SK-N-SH treated with all-trans-retinoic acid at 6 μM for 48 hours (cell line): ENCODE data around the gene UPK3A.
A peak's percentile ranks its signal among the peaks of the same experiment; 100 is the strongest.

ENCODE experiments used
- ATAC-seq: fragments of 200-7000 bp; cut with Tn5 transposase; 3 replicates; pipeline ENCODE4 v1.9.1; 2020; ENCODE audit warnings: mild to moderate bottlenecking, moderate library complexity
- ARNTL ChIP-seq: fragments of 450-650 bp; formaldehyde crosslinking; IDR thresholded peaks from 2 replicates; pipeline ENCODE4 v1.5.0; 2020; ENCODE audit warnings: low read depth, mild to moderate bottlenecking, moderate library complexity, borderline replicate concordance
- BACH2 ChIP-seq: fragments of 250-450 bp; sonication (Bioruptor Pico); IDR thresholded peaks from 2 replicates; pipeline ENCODE4 v1.9.0; 2021; ENCODE audit warnings: mild to moderate bottlenecking, borderline replicate concordance
- ESRRG ChIP-seq: fragments of 250-450 bp; sonication (Bioruptor Pico); IDR thresholded peaks from 2 replicates; pipeline ENCODE4 v1.6.1; 2021; ENCODE audit warnings: mild to moderate bottlenecking
- GLIS3 ChIP-seq: fragments of 250-450 bp; sonication (Bioruptor Pico); IDR thresholded peaks from 2 replicates; pipeline ENCODE4 v1.5.0; 2020; ENCODE audit warnings: mild to moderate bottlenecking, moderate library complexity
- ISL1 ChIP-seq: fragments of 250-450 bp; sonication (Bioruptor Pico); IDR thresholded peaks from 2 replicates; pipeline ENCODE4 v2.1.2; 2022; ENCODE audit warnings: mild to moderate bottlenecking, moderate library complexity
- PPARA ChIP-seq: fragments of 250-450 bp; sonication (Bioruptor Pico); IDR thresholded peaks from 2 replicates; pipeline ENCODE4 v1.5.0; 2020; ENCODE audit warnings: mild to moderate bottlenecking, borderline replicate concordance
- RARB ChIP-seq: fragments of 250-450 bp; sonication (Bioruptor Pico); IDR thresholded peaks from 2 replicates; pipeline ENCODE4 v1.8.0; 2021; ENCODE audit warnings: mild to moderate bottlenecking, moderate library complexity
- SNAI2 ChIP-seq: fragments of 250-450 bp; sonication (Bioruptor Pico); IDR thresholded peaks from 2 replicates; pipeline ENCODE4 v1.5.0; 2020; ENCODE audit warnings: mild to moderate bottlenecking, moderate library complexity
- TCF4 ChIP-seq: fragments of 250-450 bp; sonication (Bioruptor Pico); IDR thresholded peaks from 2 replicates; pipeline ENCODE4 v1.8.0; 2021; ENCODE audit warnings: mild to moderate bottlenecking, moderate library complexity, borderline replicate concordance
- TOX ChIP-seq: fragments of 250-450 bp; sonication (Bioruptor Pico); IDR thresholded peaks from 2 replicates; pipeline ENCODE4 v1.8.0; 2021; ENCODE audit warnings: mild to moderate bottlenecking, moderate library complexity, borderline replicate concordance
- ZFP3 ChIP-seq: fragments of 250-450 bp; sonication (Bioruptor Pico); IDR thresholded peaks from 2 replicates; pipeline ENCODE4 v1.5.0; 2020; ENCODE audit warnings: mild to moderate bottlenecking, moderate library complexity
- ZFP30 ChIP-seq: fragments of 450-650 bp; formaldehyde crosslinking; IDR thresholded peaks from 2 replicates; pipeline ENCODE4 v1.5.0; 2022; ENCODE audit warnings: mild to moderate bottlenecking, moderate library complexity
- ZNF70 ChIP-seq: fragments of 450-650 bp; formaldehyde crosslinking; IDR thresholded peaks from 2 replicates; pipeline ENCODE4 v1.5.0; 2020; ENCODE audit warnings: mild to moderate bottlenecking, moderate library complexity
- ZNF8 ChIP-seq: fragments of 450-650 bp; formaldehyde crosslinking; IDR thresholded peaks from 2 replicates; pipeline ENCODE4 v1.5.0; 2020; ENCODE audit warnings: mild to moderate bottlenecking, moderate library complexity
- TF ChIP-seq, protein P1 (sequence below): fragments of 250-450 bp; sonication (Bioruptor Pico); IDR thresholded peaks from 2 replicates; pipeline ENCODE4 v1.8.0; 2021; ENCODE audit warnings: low read depth, mild to moderate bottlenecking, moderate library complexity, borderline replicate concordance
- TF ChIP-seq, protein P2 (sequence below): fragments of 250-450 bp; sonication (Bioruptor Pico); IDR thresholded peaks from 2 replicates; pipeline ENCODE4 v1.5.0; 2020; ENCODE audit warnings: mild to moderate bottlenecking, moderate library complexity
- TF ChIP-seq, protein P3 (sequence below): fragments of 250-450 bp; sonication (Bioruptor Pico); IDR thresholded peaks from 2 replicates; pipeline ENCODE4 v1.5.1; 2021; ENCODE audit warnings: mild to moderate bottlenecking, moderate library complexity
- TF ChIP-seq, protein P4 (sequence below): fragments of 250-450 bp; sonication (Bioruptor Pico); IDR thresholded peaks from 2 replicates; pipeline ENCODE4 v1.5.1; 2020; ENCODE audit warnings: low read depth, mild to moderate bottlenecking, moderate library complexity

The UPK3A gene

DNA sequence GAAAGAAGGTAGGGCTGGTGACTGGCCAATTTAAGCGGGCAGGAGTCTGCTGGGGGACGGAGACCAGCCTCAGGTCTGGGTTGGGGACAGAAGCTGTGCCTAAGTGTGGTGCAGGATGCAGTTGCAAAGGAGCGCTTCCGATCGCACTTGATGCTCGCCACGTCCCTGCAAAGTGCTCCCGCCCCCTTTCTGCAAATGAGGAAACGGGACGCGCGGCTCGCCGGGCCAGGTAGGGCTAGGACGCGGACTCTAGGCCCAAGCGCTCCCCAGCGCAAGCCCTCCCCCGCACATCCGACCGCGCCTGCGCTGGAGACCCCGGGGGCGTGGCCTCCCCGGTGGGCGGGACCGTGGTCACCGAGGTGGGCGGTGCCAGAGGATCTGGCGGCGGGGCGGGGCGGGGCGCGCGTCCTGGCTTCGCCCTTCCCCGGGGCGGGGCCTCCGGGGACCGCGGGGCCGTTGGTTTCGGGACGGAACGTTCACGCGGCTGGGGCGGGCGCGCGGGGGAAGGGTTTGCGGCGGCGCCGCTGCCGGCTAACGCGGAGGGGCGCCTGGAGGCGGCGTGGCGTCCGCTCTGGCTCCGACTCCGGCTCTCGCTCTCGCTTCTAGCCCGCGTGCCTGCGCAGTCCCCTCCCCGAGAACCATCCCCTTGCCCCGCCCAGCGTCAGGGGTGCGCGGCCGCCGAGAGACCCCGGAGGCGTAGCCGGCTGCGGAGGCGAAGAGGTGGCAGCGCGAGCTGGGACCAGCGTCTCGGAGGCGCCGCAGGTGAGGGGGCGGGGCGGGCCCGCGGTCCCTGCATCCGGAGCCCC is 24.9 kb downstream of the UPK3A start, which contains the start of gene FAM118A:
Gene FAM118A, plus strand, starts transcription at position 513 of the 806 bp plus-strand sequence. CDS start 12,446 bp downstream, outside the sequence.
- ATAC-seq = peak; percentile 91

DNA sequence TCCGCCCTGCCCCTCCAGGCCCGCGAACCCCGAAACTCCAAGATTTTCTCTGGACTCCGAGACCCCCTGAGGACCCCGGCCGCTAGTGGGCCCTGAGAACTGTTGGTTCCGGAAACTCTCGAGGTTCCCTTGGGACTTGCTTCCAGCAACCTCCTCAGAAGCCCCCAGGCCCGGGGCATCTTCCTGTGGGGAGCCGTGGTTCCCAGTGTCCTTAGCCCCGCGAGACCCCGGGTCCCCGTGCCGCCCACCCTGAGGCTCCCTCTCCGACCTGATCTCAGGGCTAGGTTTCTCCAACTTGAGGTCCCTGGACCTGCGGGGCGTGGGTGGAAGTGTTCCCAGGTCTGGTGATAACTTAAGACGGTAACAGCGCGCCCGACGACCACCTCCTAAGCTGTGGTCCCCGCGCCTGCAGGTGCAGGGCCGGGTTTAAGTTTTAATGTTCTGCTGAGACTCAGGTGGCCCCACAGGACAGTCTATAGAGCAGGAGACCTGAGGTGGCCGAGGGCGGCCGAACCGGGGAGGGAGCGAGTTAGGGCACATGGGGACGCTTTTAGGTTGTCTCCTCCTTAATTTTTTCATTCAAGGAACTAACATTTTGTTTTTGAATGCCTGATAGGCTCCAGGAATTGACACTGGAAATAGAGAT is 25.7 kb downstream of the UPK3A start:
- ATAC-seq = no peak; the same call in 2 of the 3 replicates
- TF ChIP-seq TCF4 (CRISPR knock-in tag) = no peak

More for the DNA sequence above, 24.9 kb downstream of the UPK3A start, which contains the start of gene FAM118A:
- TF ChIP-seq ZNF70 (CRISPR knock-in tag) (peak; percentile 13; the same call in 1 of the 2 replicates), RARB (no peak), ZFP30 (CRISPR knock-in tag) (no peak)
- TF ChIP-seq, protein P1, sequence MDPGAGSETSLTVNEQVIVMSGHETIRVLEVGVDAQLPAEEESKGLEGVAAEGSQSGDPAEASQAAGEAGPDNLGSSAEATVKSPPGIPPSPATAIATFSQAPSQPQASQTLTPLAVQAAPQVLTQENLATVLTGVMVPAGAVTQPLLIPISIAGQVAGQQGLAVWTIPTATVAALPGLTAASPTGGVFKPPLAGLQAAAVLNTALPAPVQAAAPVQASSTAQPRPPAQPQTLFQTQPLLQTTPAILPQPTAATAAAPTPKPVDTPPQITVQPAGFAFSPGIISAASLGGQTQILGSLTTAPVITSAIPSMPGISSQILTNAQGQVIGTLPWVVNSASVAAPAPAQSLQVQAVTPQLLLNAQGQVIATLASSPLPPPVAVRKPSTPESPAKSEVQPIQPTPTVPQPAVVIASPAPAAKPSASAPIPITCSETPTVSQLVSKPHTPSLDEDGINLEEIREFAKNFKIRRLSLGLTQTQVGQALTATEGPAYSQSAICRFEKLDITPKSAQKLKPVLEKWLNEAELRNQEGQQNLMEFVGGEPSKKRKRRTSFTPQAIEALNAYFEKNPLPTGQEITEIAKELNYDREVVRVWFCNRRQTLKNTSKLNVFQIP (CRISPR knock-in tag) = no peak
- TF ChIP-seq, protein P2, sequence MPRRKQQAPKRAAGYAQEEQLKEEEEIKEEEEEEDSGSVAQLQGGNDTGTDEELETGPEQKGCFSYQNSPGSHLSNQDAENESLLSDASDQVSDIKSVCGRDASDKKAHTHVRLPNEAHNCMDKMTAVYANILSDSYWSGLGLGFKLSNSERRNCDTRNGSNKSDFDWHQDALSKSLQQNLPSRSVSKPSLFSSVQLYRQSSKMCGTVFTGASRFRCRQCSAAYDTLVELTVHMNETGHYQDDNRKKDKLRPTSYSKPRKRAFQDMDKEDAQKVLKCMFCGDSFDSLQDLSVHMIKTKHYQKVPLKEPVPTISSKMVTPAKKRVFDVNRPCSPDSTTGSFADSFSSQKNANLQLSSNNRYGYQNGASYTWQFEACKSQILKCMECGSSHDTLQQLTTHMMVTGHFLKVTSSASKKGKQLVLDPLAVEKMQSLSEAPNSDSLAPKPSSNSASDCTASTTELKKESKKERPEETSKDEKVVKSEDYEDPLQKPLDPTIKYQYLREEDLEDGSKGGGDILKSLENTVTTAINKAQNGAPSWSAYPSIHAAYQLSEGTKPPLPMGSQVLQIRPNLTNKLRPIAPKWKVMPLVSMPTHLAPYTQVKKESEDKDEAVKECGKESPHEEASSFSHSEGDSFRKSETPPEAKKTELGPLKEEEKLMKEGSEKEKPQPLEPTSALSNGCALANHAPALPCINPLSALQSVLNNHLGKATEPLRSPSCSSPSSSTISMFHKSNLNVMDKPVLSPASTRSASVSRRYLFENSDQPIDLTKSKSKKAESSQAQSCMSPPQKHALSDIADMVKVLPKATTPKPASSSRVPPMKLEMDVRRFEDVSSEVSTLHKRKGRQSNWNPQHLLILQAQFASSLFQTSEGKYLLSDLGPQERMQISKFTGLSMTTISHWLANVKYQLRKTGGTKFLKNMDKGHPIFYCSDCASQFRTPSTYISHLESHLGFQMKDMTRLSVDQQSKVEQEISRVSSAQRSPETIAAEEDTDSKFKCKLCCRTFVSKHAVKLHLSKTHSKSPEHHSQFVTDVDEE (CRISPR knock-in tag) = 0 out of 2 replicates have a peak, but pooled peaks have one; percentile 20
- TF ChIP-seq, protein P3, sequence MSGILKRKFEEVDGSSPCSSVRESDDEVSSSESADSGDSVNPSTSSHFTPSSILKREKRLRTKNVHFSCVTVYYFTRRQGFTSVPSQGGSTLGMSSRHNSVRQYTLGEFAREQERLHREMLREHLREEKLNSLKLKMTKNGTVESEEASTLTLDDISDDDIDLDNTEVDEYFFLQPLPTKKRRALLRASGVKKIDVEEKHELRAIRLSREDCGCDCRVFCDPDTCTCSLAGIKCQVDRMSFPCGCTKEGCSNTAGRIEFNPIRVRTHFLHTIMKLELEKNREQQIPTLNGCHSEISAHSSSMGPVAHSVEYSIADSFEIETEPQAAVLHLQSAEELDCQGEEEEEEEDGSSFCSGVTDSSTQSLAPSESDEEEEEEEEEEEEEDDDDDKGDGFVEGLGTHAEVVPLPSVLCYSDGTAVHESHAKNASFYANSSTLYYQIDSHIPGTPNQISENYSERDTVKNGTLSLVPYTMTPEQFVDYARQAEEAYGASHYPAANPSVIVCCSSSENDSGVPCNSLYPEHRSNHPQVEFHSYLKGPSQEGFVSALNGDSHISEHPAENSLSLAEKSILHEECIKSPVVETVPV (CRISPR knock-in tag) = no peak

DNA sequence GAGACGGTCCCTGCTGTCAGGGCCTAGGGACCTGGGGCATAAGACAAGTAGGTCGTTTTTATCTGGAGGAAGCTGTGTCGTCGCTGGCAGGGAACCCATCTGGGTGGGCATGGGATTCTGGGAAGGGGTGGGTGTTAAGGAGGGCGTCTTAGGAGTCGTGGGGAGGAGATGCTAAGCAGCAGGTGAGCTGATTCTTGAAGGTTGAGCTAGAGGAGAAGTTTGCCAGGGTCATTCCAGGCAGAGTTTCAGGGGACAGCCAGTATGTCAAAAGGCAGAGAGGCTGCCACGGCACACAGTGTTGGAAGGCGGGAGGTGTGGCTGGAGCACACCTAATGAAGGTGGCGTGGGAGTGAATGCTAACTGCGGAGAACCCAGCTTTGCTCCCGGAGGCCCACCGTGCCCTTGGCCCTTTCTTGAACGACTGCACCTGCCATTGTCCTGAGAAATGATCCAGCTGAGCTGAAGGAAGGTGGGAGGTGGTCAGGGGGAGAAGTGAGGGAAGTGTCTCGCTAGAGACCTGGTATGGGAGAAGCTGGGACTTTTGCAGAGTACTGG is 26.3 kb downstream of the UPK3A start:
- TF ChIP-seq ZFP30 (CRISPR knock-in tag) (no peak), PPARA (CRISPR knock-in tag) (no peak), ZFP3 (CRISPR knock-in tag) (no peak)
- TF ChIP-seq, protein P4, sequence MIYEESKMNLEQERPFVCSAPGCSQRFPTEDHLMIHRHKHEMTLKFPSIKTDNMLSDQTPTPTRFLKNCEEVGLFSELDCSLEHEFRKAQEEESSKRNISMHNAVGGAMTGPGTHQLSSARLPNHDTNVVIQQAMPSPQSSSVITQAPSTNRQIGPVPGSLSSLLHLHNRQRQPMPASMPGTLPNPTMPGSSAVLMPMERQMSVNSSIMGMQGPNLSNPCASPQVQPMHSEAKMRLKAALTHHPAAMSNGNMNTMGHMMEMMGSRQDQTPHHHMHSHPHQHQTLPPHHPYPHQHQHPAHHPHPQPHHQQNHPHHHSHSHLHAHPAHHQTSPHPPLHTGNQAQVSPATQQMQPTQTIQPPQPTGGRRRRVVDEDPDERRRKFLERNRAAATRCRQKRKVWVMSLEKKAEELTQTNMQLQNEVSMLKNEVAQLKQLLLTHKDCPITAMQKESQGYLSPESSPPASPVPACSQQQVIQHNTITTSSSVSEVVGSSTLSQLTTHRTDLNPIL (CRISPR knock-in tag) = no peak
- TF ChIP-seq, protein P2 (CRISPR knock-in tag) = no peak
- TF ChIP-seq, all 23 proteins: peak for 0
- no peak for ATAC-seq

DNA sequence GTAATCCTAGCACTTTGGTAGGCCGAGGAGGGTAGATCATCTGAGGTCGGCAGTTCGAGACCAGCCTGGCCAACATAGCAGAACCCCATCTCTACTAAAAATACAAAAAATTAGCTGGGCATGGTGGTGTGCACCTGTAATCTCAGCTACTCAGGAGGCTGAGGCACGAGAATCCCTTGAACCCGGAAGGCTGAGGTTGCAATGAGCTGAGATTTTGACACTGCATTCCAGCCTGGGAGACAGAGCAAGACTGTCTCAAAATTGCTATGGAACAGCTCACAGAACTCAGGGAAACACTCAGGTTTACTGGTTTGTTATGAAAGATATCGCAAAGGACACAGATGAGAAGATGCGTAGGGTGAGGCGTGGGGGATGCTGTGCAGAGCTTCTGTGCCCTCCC is 27.7 kb downstream of the UPK3A start:
- ATAC-seq = no peak
- TF ChIP-seq ZNF70 (CRISPR knock-in tag) (no peak), BACH2 (no peak), ZFP30 (CRISPR knock-in tag) (no peak), TCF4 (CRISPR knock-in tag) (no peak), GLIS3 (CRISPR knock-in tag) (no peak), RARB (no peak), ESRRG (CRISPR knock-in tag) (no peak), TOX (CRISPR knock-in tag) (no peak), ZNF8 (CRISPR knock-in tag) (no peak), SNAI2 (CRISPR knock-in tag) (no peak), ARNTL (CRISPR knock-in tag) (no peak), ISL1 (CRISPR knock-in tag) (no peak)
- TF ChIP-seq, protein P4 (CRISPR knock-in tag) = no peak
- TF ChIP-seq, protein P1 (CRISPR knock-in tag) = no peak
